GM18951 (cell line): Measurements from ENCODE around the gene SERPINA9.

Experiments used
- POLR2A ChIP-seq: IDR thresholded peaks from 4 replicates; pipeline ENCODE4 v1.6.1; 2011; ENCODE audit warnings: mild to moderate bottlenecking; ENCODE audit not compliant: insufficient read length, insufficient read depth; ENCODE audit errors: extremely low read depth
- in situ Hi-C: fragments of 300-500 bp; cut with MboI; formaldehyde crosslinking; loops from one replicate; pipeline ENCODE4 v1.12.0; 2022; ENCODE audit warnings: low sequenced_read_pairs, mixed read lengths, inconsistent platforms; ENCODE audit not compliant: unreplicated experiment

The SERPINA9 gene

GRCh38 chr14:94462763-94463572 is 13.0 kb downstream of the SERPINA9 start:
- TF ChIP-seq POLR2A = no peak
- in situ Hi-C loops = no loop called here

GRCh38 chr14:94462219-94462551 is 13.8 kb downstream of the SERPINA9 start:
- no peak for TF ChIP-seq POLR2A
- in situ Hi-C loops = no loop called here

- no peak for TF ChIP-seq POLR2A
- in situ Hi-C loops = no loop called here
Measured at GRCh38 chr14:94461526-94462218, 14.3 kb downstream of the SERPINA9 start.

GRCh38 chr14:94460631-94461416 is 15.2 kb downstream of the SERPINA9 start:
- no peak for TF ChIP-seq POLR2A
- in situ Hi-C loops = no loop called here

- TF ChIP-seq POLR2A = no peak
- in situ Hi-C loops = no loop called here
Measured at GRCh38 chr14:94458558-94459205, 17.3 kb downstream of the SERPINA9 start.

GRCh38 chr14:94458096-94458495 is 17.9 kb downstream of the SERPINA9 start:
- TF ChIP-seq POLR2A = no peak
- in situ Hi-C loops = no loop called here

GRCh38 chr14:94455928-94456327 is 20.1 kb downstream of the SERPINA9 start:
- no peak for TF ChIP-seq POLR2A
- in situ Hi-C loops = no loop called here

GRCh38 chr14:94451826-94452225 is 24.2 kb downstream of the SERPINA9 start:
- no peak for TF ChIP-seq POLR2A
- in situ Hi-C loops = no loop called here

- in situ Hi-C loops = no loop called here
- TF ChIP-seq POLR2A = no peak
Measured at GRCh38 chr14:94451091-94451771, 24.8 kb downstream of the SERPINA9 start.

GRCh38 chr14:94450722-94451090 is 25.3 kb downstream of the SERPINA9 start:
- TF ChIP-seq POLR2A = no peak
- in situ Hi-C loops = no loop called here

- no peak for TF ChIP-seq POLR2A
- in situ Hi-C loops = no loop called here
Measured at GRCh38 chr14:94449930-94450329, 26.1 kb downstream of the SERPINA9 start.

- no peak for TF ChIP-seq POLR2A
- in situ Hi-C loops = no loop called here
Measured at GRCh38 chr14:94448071-94448808, 27.8 kb downstream of the SERPINA9 start.

- no peak for TF ChIP-seq POLR2A
- in situ Hi-C loops = no loop called here
Measured at GRCh38 chr14:94447206-94447605, 28.8 kb downstream of the SERPINA9 start.
